Stimulated activated CD4-positive, alpha-beta T cell treated with anti-CD3 and anti-CD28 coated beads, Interleukin-12 subunit alpha, Interleukin-12 subunit beta, amount 100 ng/mL, for 48 hours (primary cell): ENCODE data around the gene SPATA19.

Source experiments
- DNase-seq, 3 donors: peaks; one replicate each; pipeline ENCODE4 v3.0.0-alpha.2; 2020; ENCODE audit warnings: low read depth in 2 of 3, low spot score in 1 of 3

The SPATA19 gene

DNA sequence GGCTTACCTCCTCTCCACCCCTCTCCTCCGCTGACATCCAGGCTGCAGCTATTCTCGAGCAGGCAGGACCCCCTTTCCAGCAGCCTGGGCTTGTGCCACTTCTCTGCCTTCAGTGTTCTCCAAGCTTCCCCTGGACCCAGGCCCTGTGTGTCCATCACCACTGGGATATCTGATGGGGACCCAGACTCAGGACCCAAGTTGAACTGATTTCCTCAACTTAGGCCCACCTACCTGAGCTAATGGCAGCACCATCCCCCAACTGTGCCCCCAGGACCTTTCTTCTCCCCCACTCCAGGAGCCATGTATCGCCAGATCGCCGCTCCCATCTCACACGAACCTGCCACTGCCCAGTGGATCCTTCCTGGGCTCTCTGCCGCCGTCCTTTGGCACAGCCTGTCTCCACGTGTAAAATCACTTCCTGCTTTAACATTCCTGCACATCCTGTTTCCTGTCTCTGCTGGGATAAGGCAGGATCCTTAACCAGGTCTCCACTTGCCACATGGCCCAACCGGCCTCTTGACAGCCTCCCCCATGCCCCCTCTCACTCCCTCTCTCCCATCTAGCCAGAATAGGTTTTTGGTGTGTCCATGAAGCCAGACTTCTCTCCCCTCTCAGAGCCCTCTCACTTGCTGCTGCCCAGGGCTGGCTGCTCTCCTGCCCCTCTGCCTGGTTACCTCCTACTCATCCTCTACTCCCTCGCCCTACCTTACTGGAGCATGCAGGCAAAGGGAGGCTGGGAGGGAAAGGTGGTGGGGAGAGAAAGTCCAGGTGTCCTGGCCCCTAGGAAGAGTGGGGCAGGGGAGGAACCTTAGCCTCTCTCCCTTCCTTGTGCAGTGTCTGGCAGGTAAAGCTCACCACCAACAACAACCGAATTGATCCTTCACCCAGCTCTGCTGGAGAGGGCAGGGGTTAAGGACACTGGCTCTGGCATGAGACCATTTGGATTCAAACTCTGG, 9.4 kb downstream of the SPATA19 start:
- no peak for DNase-seq

DNA sequence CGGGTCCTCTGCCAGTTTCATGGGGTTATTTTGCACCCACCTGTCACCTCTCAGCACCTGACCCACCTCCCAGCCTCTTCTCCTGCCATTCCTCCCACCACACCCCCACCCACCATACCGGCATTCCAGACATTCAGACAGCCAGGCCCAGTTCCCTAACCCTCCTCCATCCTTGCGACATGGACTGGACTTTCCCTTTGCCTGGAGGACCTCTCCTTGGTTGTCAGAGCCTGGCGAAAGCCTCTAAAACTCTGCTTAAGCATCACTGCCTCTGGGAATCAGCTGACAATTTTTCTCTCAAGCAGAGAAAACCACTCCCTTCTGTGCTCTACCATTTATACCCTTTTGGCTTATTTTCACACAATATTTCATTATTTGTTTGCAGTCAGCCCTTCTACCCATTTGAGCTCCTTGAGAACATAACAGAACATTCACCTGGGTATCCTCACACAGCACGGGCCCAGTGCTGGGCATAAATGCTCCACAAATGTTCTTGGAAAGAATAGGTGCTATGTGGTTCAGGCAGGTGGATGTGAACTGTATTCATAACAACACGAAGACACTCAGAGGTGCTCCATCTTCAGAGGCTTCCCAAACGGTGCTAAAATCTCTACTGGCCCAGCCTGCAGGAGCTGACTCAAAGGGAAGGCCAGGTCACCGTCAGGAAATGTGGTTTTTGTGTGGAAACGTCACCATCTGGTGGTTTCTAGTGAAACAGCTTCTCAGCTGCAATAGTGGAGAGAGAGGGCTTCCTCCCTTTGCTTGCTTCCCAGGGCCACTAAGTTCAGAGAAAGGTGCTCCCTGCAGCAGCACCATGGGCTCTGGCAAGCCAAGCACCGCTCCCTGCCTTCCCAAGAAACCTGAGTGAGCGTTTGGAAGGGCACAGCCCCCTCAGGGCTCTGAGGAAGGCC, 10.4 kb downstream of the SPATA19 start:
- peak; percentile 30 to 53 (median 40) for DNase-seq

DNA sequence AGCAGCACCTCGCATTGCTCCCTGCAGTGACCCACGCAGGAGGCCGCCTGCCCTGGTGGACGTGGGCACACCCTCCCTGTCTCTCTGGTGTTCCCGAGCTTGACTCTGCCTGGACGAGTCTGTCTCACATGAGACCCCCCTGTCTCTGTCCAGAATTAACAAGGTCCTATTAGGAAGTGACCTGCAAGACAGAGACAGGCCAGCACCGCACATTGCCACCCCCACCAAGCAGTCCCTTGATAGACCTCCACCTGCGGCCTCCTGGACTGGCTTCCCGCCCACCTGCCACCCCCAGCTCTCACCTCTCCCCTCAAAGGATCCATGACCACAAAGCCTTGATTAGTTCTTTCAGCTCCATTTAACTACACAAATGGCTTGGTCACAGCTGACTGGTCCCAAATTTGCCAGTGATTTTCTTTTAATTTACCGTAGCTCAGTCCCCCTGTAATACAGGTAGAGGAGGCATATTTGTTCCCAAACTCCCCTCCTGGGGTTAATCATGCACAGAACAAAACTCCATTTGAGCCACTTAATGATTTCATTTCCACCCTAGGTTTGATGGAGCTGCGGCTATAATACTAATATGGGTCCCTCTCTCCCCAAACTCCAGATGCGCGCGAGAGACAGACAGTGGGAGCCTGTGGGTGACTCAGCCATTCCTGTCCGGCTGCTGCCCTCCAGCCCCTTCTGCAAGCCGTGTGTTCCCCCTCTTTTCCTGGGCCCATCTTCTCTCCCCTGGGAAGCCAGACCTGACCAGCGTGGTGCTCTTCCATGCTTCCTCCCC, 11.2 kb downstream of the SPATA19 start:
- DNase-seq, result no peak

DNA sequence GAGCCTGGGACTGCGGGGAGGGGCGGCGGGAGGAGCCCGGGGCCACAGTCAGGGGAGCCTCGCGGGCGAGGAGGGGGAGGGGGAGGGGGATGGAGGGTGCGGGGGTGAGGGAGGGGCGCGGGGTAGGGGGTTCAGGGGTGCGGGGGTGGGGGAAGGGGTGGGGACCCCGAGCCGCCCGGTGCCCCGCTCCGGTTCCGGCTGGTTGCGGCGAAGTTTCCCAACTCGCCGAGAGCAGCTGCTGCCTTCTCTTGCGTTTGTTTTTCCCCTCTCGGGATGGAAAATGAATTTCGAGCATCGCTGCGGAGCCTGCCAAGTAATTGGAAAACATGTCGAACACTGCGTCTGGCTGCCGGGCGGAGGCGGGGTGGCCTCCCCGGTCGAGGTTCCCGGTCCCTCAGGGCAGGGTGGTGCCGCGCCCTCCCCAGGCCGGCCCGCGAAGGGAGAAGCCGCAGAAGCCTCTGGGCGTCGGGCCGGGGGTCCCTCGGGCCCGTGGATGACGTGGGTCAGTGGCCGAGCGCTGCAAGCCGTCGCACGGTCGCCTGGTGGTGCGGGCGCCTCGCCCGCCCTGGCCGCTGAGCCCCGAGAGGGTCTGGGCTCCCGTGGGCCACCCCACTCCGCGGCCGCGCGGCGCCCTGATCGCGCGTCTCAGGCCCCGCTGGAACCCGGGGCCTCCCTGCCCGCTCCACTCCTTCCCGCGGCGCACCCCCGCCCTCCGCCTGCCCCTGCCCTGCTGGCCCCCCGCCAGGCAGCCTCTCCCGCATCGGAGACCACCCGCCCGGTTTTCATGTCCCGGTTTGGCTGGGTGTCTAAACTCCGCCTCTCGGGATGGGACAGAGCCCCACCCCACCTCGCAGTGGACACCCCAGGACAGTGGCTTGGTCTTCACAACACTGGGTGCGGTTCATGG, 12.1 kb downstream of the SPATA19 start:
- DNase-seq, result no peak

DNA sequence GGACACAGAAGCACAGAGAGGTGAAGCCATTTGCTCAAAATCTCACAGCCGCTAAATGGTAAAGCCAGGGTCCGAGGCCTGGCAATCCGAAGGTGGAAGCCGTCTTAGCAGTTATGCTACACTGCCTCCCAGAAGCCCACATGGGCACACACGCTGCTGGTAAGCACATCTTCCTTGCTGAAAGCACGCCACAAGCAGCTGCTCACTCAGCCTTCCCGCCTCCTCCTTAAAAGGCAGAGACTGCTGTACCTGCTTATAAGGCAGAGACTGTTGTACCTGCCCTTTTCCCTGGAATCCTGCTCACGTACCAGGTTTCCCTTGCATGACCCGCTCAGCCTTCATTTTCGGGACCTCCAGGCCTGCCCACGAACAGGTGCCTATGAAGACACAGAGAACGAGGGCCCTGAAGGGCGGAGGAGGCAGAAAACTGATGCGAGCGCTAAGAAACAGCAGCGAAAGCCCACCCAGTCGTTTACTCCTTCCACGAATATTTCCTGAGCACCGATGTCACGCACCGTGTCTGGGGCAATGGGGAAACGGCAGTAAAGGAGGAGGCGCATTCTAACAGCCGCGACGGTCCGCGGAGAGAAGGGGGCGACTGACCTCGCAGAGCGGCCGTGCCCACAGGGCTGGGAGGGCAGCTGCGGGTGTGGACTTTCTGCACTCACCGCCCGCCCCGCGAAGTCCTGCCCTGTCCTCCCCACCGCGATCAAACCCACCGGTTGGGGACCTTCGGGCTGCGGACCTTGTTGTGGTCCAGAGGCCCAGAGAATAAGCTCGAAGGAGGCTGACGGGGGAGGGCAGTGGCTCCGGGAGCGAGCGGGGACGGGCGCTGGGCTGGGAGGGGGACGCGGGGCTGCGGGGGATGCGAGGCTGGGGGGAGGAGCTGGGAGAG, 13.0 kb downstream of the SPATA19 start:
- DNase-seq, result no peak

DNA sequence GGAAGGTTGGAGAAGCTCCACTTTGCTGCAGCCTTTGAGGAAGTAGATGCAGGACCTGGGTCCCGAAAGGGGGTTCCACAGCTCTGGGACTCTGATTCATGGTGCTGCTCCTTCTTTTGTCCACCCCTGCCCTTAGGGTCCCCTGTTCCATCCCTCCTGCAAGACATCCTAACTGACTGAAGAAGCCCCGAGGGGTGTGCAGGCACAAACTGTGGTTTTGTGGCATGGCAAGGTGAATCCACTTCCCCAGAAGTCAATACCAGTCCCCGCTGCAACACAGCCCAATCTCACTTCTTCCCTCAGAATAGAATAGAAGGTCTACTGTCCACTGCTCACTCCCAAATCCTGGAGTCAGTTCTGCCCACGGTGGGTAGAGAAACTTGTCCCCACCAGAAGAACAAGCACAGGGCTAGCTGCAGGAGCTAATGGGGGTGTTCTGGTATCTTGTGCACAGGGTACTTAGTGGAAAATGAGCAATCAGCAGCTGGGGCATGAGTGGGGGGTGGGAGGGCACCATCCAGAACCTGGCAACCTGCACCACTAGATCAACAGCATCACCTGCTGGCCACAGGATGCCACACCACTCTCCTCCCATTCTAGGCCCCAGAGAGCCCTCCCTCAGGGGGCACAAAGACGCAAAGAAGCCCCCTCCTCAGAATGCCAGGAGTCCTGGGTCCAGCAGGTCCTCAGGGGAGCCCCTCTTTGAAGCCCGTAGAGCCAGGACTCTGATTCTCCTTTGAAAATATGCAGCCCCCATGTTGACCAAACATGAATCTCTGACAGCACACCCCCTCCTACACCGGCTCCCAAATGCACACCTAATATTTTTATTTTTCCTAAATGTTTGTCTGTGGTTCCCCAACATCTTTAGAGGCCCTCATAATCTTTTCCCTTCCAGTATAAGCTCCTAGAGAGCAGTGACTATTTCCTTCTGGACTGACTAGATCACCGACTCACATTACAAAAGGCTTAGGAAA, 14.1 kb downstream of the SPATA19 start:
- DNase-seq, result no peak

DNA sequence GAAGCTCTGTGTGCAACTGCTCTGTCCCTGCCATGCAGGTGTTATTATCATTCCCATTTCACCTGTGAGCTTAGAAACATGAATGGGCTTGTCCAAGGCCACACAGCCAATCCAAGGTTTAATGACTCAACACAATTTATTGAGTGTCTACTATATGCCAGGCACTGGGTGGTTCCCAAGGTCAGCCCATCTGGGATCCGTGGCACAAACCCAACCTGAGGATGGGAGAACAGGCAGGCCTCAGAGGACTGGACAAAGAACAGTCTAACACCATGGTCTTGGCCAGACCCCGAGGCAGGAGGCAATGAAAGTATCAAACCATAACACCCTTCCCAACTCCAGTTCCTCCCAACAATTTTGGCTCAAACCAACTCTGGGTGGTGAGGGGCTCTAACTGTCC, 15.7 kb downstream of the SPATA19 start:
- no peak for DNase-seq

DNA sequence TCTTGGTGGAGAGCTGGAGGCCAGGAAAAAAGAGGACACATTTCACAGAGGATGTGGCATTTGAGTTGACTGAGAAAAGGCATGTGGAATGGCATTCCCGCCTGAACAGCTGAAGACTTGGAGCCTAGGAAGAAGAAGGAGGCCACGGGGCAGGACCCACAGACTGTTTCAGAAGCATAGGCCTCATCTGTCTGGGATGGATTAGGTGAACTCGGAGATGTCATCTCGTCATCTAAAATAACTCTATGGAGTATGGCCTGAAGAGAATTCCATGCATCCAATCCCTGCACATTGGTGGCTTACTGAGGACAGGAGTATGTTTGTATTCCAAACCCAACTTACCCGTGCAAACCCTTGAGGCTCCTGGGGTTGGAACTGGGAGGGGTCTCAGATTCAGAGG, 16.4 kb downstream of the SPATA19 start:
- no peak for DNase-seq

DNA sequence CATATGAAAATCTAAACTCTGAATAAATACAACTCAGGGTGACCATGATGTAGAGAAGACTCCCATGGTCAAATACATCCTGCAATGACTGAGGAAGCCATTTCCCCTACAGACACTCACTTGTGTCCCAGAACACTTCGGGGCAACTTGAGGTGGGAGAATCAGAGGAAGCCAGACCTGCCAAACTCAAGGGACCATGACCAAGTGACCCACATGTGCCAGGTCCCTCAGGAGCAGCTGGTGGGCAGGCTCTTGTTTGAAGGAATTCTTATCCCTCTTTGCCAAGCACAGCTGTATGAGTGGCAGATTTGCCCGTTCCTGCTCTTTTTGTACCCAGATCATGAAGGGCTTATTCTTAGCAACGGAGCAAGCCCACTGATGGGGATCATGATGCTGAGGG, 17.8 kb downstream of the SPATA19 start:
- DNase-seq, result no peak

DNA sequence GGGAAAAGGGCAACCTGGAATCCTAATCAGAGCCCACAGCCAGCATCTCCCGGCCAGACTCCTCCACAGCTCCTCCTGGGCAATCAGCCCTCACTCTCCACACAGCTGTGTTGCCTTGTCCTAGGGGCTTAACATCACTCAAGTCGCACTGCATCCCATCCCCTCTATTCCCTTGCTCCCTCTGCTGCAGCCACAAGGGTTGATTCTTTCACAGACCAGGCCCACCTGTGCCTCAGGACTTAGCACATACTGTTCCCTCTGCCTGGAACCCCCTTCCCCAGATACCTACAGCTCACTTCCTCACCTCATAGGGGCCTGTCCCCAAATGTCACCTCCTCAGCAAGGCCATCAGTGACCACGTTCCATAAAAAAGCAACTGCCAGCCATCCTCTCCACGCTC, 18.4 kb downstream of the SPATA19 start:
- DNase-seq, result no peak

DNA sequence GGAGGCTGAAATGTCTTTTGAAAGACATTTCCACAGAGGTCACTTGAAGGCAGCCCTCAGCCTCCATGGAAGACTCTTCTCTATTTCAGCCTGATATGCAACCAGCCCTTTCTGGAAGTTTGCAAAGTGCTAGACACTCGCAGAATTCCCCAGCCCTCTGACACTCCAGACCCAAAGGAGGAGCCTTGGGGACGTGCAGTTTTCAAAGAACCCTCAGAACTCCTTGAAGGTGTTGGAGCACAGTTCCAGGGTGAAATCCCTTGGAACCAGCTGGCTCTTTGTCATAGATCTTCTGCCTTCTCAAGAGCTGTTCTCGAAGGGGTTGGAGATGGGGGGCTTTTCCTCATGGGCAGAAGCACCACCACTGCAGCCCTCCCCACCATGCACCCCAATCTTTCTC, 19.6 kb downstream of the SPATA19 start:
- DNase-seq, result no peak

DNA sequence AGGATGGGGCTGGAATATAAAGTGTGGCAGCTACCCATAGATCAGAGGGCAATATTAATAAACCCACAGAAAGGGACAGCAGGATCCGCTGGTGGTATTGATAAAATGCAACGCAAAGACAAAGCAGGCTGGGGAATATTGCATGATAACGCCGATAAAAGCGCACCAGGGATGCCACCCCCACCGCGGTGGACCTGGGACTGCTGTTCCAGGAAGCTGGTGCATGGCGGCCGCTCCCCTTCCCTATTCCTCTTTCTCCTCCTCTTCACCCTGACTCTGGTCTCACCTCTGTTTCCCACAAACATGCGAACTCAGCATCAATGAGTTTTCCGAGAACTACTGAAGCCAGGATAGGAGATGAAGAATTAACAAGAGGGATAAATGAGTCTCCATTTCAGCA, 20.2 kb downstream of the SPATA19 start:
- no peak for DNase-seq

DNA sequence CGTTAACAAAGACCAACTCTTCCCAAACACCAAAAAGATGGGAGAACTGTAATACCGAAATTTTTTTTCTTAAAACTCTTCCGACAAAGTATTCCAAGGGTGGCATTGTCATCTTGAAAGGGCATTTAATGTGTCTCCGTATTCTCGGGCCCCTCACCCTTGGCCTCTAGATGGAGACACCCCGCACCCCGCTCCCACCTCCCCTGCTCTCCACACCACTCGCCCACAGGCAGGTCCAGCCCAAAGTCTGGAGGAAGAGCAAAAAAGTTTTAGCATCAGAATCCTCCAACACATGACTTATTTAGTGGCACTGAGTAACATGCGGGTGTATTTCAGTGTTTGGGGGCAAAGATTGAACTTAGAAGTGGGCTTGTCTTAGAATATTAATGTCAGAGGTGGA, 20.7 kb downstream of the SPATA19 start:
- no peak for DNase-seq

DNA sequence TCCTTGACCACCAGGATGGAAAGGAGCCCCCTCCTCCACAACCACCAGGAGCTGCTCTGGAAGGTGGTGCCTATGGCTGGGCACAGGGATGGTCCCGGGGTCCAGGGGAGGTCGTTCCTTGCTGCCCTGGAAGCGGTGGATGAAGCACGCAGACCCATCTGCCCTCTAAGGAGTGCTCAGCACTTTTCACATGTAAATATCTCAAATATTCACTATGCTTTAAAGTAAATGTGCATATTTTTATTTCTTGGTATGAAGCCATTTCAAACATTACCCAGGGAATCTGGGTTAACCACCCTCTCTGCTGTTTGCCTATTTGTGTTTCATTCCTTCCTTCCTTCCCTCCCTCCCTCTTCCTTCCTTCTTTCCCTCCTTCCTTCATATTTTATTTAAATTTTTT, 21.7 kb downstream of the SPATA19 start:
- DNase-seq, result no peak

DNA sequence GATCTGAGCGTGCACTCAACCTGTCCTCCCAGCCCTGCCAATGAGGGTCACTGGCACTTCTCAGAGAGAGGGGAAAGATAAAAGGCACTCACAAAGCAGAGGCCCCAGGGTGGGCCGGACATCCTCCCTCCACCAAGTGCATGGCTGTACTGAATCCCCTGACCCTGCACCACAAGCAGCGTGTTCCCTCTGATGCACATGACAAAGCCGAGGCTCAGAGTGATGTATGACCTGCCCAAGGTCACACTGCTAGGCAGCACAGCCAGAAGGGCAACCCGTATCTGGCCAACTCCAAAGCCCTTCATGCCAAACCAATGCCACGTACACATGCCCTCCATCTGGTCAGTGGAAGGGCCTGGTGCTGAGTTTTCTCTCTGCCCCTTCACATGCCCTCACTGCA, 22.1 kb downstream of the SPATA19 start:
- DNase-seq, result no peak

DNA sequence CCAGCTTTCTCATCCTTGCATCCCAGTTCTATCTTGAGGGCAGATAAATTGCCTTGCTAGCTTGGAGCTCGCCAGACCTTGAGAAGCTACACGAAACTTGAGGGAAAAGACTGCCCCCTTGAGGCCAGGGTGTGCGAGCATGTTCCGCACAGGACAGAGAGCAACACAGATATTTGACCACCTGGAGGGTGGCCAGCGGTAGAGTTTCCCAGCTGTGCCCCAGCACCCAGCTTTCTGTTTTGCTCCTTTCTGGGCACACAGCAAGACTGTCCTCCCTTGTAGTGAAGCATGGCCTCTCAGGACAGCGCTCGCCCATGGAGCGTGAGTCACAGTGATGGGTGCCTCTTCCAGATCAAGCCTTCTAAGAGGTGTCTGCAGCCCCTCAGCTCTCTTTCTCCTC, 23.5 kb downstream of the SPATA19 start:
- peak in 1 of 3 donors; percentile 35 for DNase-seq

DNA sequence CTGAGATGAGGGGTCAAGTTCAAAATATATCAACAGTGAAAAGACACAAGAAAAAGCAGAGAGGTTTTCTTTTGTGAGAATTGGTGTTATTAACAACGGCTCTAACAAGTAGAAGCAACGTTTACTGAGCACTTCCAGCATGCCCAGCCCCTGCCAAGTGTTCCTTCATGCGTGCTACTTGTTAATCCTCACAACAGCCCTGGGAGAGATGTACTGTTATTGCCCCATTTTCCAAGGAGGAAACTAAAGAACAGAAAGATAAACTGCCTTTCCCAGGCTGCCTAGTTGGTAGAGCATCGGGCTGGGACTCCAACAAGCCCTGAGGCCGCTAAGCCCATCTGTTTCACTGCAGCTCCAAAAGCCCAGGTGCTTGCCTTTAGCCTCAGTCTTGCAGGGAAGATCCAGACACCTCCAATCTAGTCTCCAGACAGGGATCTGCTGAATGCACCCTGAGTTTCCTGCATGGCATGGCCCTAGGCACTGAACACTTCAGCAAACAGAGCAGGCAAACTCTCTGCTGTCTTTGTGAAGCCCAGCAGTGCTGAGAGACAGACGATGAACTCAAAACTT, 25.5 kb downstream of the SPATA19 start:
- DNase-seq, result no peak

DNA sequence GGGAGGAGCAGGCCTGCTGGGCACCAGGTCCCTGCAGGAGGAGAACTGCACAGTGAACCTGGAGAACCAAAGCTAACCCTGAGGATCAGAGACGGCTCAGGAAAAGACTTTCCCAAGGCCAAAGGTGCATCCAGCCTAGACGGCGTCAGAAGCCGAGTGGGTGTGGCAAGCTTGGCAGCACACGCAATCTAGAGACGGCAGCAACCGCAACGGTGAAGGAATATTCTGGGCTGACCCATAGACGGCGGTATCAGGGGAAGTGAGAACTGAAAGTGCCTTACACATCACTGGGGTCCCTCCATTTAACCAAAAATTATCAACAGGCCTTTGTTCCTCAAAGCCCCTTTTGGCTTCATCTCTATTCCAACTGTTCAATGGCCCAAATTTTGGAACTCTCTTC, 26.2 kb downstream of the SPATA19 start:
- no peak for DNase-seq
